ENCODE results near the gene TBC1D7. TPM values are rescaled to one million over a fixed set of nuclear protein-coding genes. Genes with fewer than 3 reads are reported as not detected.

The TBC1D7 gene
- total RNA-seq: 10 to 100 TPM; 37.7 to 59.0 TPM
- 46.2 TPM for polyA plus RNA-seq (2013, experiment 1 of 2)
- polyA plus RNA-seq (2013, experiment 2 of 2): 46.3 TPM
- long read RNA-seq, experiment 1, partial matches to known transcripts: 1 of 24 reads
- long read RNA-seq, experiment 1, other reads (novel, unspliced or antisense): 23 of 24 reads
- long read RNA-seq, experiment 2, transcript TBC1D7-204 (8 exons, 1,276 nt): minor isoform, 13 of 104 reads
- long read RNA-seq, experiment 2, transcript TBC1D7-202 (8 exons, 1,116 nt): major isoform, 45 of 104 reads
- long read RNA-seq, experiment 2, transcript TBC1D7-205 (7 exons, 1,084 nt): minor isoform, 11 of 104 reads
- long read RNA-seq, experiment 2, partial matches to known transcripts: 2 of 104 reads
- long read RNA-seq, experiment 2, other reads (novel, unspliced or antisense): 32 of 104 reads
- long read RNA-seq, experiment 3, transcript TBC1D7-204 (8 exons, 1,276 nt): major isoform, 15 of 103 reads
- long read RNA-seq, experiment 3, transcript TBC1D7-202 (8 exons, 1,116 nt): minor isoform, 13 of 103 reads
- long read RNA-seq, experiment 3, partial matches to known transcripts: 8 of 103 reads
- long read RNA-seq, experiment 3, other reads (novel, unspliced or antisense): 66 of 103 reads
- long read RNA-seq, experiment 4, transcript TBC1D7-205 (7 exons, 1,084 nt): minor isoform, 11 of 92 reads
- long read RNA-seq, experiment 4, transcript TBC1D7-202 (8 exons, 1,116 nt): major isoform, 33 of 92 reads
- long read RNA-seq, experiment 4, partial matches to known transcripts: 17 of 92 reads
- long read RNA-seq, experiment 4, other reads (novel, unspliced or antisense): 27 of 92 reads

- TF ChIP-seq, protein P1, sequence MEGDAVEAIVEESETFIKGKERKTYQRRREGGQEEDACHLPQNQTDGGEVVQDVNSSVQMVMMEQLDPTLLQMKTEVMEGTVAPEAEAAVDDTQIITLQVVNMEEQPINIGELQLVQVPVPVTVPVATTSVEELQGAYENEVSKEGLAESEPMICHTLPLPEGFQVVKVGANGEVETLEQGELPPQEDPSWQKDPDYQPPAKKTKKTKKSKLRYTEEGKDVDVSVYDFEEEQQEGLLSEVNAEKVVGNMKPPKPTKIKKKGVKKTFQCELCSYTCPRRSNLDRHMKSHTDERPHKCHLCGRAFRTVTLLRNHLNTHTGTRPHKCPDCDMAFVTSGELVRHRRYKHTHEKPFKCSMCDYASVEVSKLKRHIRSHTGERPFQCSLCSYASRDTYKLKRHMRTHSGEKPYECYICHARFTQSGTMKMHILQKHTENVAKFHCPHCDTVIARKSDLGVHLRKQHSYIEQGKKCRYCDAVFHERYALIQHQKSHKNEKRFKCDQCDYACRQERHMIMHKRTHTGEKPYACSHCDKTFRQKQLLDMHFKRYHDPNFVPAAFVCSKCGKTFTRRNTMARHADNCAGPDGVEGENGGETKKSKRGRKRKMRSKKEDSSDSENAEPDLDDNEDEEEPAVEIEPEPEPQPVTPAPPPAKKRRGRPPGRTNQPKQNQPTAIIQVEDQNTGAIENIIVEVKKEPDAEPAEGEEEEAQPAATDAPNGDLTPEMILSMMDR (conservative IDR thresholded peaks at IDR 0.05): peak; percentile 44
Observed at GRCh38 chr6:13328076-13328874, at the start of gene TBC1D7. Gene TBC1D7, minus strand, starts transcription at chr6:13328537. Its CDS starts 1,639 bp downstream, at chr6:13326898.

GRCh38 chr6:13377054-13377758, 48.9 kb upstream of the TBC1D7 start:
- H3K4me1 ChIP-seq (ENCODE audit: control insufficient read depth, insufficient read depth, low read length): peaks cover 3% of the 10 kb centered on the region
- Mint-ChIP-seq H3K36me3 (ENCODE audit: low read depth) (no peaks in the 10 kb centered on the region), H3K4me3 (no peak overlapping the region), H3K4me1 (peaks cover 15% of the 10 kb centered on the region), H3K9me3 (peaks cover 4% of the 10 kb centered on the region), H3K27ac (no peak overlapping the region), H3K27me3 (ENCODE audit: insufficient read depth) (no peaks in the 10 kb centered on the region)
- H3K27ac ChIP-seq (ENCODE audit: low read depth, low read length): no peak overlapping the region
- 94% methylated on average over 2 of the region's 2 CpGs for WGBS, 2 experiments (ENCODE audit: insufficient coverage in 1 of 2, insufficient read length in 1 of 2)
- TF ChIP-seq, protein P1 (conservative IDR thresholded peaks at IDR 0.05): no peak
- no peaks in the 10 kb centered on the region for H3K27me3 ChIP-seq (ENCODE audit: control insufficient read depth, insufficient read depth, low read length, poor library complexity, severe bottlenecking)
- H3K9ac ChIP-seq (ENCODE audit: extremely low read depth, low read length, poor library complexity, severe bottlenecking): no peak overlapping the region
- no peak overlapping the region for H3K4me3 ChIP-seq (ENCODE audit: low read length)
- H3K36me3 ChIP-seq (ENCODE audit: control insufficient read depth, insufficient read depth, low read length): no peaks in the 10 kb centered on the region
- no peak for DNase-seq
- H3K9me3 ChIP-seq (ENCODE audit: control insufficient read depth, low read length): no peaks in the 10 kb centered on the region

More at GRCh38 chr6:13328076-13328874, at the start of gene TBC1D7:
- H3K27me3 ChIP-seq (ENCODE audit: control insufficient read depth, insufficient read depth, low read length, poor library complexity, severe bottlenecking): no peaks in the 10 kb centered on the region
- peak within 1 kb of the TSS; percentile 89 for H3K4me3 ChIP-seq (ENCODE audit: low read length)
- Mint-ChIP-seq H3K27ac (peak within 1 kb of the TSS; percentile 97), H3K4me1 (peaks cover 15% of the 10 kb centered on the region), H3K9me3 (no peaks in the 10 kb centered on the region), H3K4me3 (peak within 1 kb of the TSS; percentile 87), H3K36me3 (ENCODE audit: low read depth) (peaks cover 27% of the 10 kb centered on the region), H3K27me3 (ENCODE audit: insufficient read depth) (no peaks in the 10 kb centered on the region)
- no peaks in the 10 kb centered on the region for H3K4me1 ChIP-seq (ENCODE audit: control insufficient read depth, insufficient read depth, low read length)
- peak within 1 kb of the TSS; percentile 69 for H3K9ac ChIP-seq (ENCODE audit: extremely low read depth, low read length, poor library complexity, severe bottlenecking)
- peak; percentile 98 for DNase-seq
- H3K27ac ChIP-seq (ENCODE audit: low read depth, low read length): peak within 1 kb of the TSS; percentile 79
- H3K9me3 ChIP-seq (ENCODE audit: control insufficient read depth, low read length): no peaks in the 10 kb centered on the region
- peaks cover 23% of the 10 kb centered on the region for H3K36me3 ChIP-seq (ENCODE audit: control insufficient read depth, insufficient read depth, low read length)
- 0% methylated on average over 34 to 63 of the region's 63 CpGs for WGBS, 2 experiments (ENCODE audit: insufficient coverage in 1 of 2, insufficient read length in 1 of 2)

All from endodermal cell (in vitro differentiated cells).